ENCODE data around the gene STAT3.
"Not testable (repeated sequence)": the region's sequence is repeated elsewhere in the genome, so short reads cannot be mapped to it uniquely, and the experiment has no call there.

The STAT3 gene

DNA sequence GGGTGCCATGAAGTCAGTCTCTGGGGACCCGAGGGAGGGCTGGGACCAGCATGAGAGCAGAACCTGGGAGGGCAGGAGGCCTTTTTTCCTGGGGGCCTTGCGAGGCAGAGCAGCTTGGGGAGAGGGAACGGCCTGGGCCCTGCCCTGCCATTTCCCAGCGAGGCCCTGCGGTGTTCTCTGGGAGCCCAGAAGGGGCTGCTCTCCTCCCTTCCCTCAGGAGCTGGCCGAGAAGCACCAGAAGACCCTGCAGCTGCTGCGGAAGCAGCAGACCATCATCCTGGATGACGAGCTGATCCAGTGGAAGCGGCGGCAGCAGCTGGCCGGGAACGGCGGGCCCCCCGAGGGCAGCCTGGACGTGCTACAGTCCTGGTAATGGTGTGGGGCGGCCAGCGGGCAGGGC, 88.3 kb downstream of the STAT3 start:
- not testable (repeated sequence) for H3K36me3 ChIP-seq (ENCODE audit: control insufficient read depth, insufficient read depth, low read length); H3K9me3 ChIP-seq (ENCODE audit: control insufficient read depth, insufficient read depth, low read length); H3K27ac ChIP-seq (ENCODE audit: low read length); H3K27me3 ChIP-seq (ENCODE audit: control insufficient read depth, insufficient read depth, low read length); DNase-seq (ENCODE audit: low read depth, low spot score); H3K4me3 ChIP-seq (ENCODE audit: low read length); H3K4me1 ChIP-seq (ENCODE audit: control insufficient read depth, insufficient read depth, low read length)
- WGBS (ENCODE audit: insufficient coverage, insufficient read length), result no CpG with 5 or more reads among the region's 17 CpGs

DNA sequence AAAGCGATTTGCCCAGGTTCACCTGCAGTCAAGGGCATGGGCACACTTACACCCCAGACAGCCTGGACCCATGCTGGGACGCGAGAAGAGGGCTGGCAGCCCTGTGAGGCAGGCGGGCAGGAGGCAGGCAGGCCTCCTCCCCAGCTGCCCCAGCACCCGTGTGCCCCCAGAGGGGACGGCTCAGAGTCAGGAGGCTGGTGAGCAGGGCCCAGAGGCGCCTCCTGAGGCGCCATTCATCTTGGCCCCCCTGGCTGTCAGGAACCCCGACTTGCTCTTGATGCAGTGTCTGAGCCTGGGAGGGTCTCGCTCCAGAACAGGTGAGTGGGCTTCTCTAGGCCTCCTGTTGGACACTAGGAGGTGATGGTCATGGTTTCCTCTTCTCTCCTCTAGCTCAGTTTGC, 88.9 kb downstream of the STAT3 start:
- H3K4me1 ChIP-seq (ENCODE audit: control insufficient read depth, insufficient read depth, low read length), result not testable (repeated sequence)

DNA sequence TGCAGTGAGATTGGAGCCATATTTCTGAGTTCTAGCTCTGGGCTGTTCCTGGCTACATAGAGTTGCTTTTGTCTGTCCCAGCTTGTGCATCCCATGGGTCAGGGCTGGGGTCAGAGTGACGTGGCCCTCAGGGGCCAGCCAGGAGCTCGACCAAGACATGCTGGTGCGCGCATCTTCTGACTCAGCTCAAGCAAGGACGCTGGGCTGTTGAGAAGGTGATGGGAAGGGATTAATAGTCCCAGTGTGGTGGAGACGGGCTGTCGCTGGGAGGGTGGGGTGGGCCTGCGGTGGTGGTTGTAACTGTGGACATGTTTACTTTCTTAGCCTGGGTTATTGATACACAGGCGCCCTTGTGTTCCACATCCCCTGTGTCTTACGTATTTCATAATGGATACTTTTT, 90.5 kb downstream of the STAT3 start:
- WGBS (ENCODE audit: insufficient coverage, insufficient read length), result no CpG with 5 or more reads among the region's 10 CpGs
- not testable (repeated sequence) for H3K4me3 ChIP-seq (ENCODE audit: low read length); H3K27ac ChIP-seq (ENCODE audit: low read length); H3K36me3 ChIP-seq (ENCODE audit: control insufficient read depth, insufficient read depth, low read length); H3K27me3 ChIP-seq (ENCODE audit: control insufficient read depth, insufficient read depth, low read length); H3K9me3 ChIP-seq (ENCODE audit: control insufficient read depth, insufficient read depth, low read length); DNase-seq (ENCODE audit: low read depth, low spot score); H3K4me1 ChIP-seq (ENCODE audit: control insufficient read depth, insufficient read depth, low read length)

More for the DNA sequence above, 88.9 kb downstream of the STAT3 start:
- WGBS (ENCODE audit: insufficient coverage, insufficient read length), result no CpG with 5 or more reads among the region's 10 CpGs
- not testable (repeated sequence) for H3K36me3 ChIP-seq (ENCODE audit: control insufficient read depth, insufficient read depth, low read length); H3K27ac ChIP-seq (ENCODE audit: low read length); H3K4me3 ChIP-seq (ENCODE audit: low read length); H3K27me3 ChIP-seq (ENCODE audit: control insufficient read depth, insufficient read depth, low read length); H3K9me3 ChIP-seq (ENCODE audit: control insufficient read depth, insufficient read depth, low read length); DNase-seq (ENCODE audit: low read depth, low spot score)

DNA sequence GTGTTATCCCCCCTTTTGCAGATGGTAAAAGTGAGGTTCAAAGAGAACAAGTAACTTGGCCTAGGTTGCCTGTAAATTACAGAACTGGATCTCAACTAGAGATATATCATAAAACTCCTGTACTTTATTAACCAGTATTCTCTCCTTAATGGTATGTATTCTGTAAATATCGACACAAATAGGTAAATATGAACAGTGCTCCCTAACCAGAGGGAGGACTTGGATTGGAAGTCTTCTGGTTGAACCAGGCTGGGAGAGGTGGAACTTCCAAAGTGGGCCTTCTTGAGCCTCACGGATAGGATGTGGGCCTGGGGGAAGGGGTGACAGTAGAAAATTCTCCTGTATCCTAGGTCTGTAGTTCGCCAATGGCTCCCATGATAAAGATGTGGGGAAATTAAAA, 92.2 kb downstream of the STAT3 start:
- no peak overlapping the region for H3K27ac ChIP-seq (ENCODE audit: low read length)
- no peak for DNase-seq (ENCODE audit: low read depth, low spot score)
- H3K9me3 ChIP-seq (ENCODE audit: control insufficient read depth, insufficient read depth, low read length), result no peaks in the 10 kb centered on the region
- WGBS (ENCODE audit: insufficient coverage, insufficient read length), result no CpG with 5 or more reads among the region's 3 CpGs
- no peaks in the 10 kb centered on the region for H3K4me1 ChIP-seq (ENCODE audit: control insufficient read depth, insufficient read depth, low read length)
- no peaks in the 10 kb centered on the region for H3K36me3 ChIP-seq (ENCODE audit: control insufficient read depth, insufficient read depth, low read length)
- H3K27me3 ChIP-seq (ENCODE audit: control insufficient read depth, insufficient read depth, low read length), result no peaks in the 10 kb centered on the region
- no peak overlapping the region for H3K4me3 ChIP-seq (ENCODE audit: low read length)

DNA sequence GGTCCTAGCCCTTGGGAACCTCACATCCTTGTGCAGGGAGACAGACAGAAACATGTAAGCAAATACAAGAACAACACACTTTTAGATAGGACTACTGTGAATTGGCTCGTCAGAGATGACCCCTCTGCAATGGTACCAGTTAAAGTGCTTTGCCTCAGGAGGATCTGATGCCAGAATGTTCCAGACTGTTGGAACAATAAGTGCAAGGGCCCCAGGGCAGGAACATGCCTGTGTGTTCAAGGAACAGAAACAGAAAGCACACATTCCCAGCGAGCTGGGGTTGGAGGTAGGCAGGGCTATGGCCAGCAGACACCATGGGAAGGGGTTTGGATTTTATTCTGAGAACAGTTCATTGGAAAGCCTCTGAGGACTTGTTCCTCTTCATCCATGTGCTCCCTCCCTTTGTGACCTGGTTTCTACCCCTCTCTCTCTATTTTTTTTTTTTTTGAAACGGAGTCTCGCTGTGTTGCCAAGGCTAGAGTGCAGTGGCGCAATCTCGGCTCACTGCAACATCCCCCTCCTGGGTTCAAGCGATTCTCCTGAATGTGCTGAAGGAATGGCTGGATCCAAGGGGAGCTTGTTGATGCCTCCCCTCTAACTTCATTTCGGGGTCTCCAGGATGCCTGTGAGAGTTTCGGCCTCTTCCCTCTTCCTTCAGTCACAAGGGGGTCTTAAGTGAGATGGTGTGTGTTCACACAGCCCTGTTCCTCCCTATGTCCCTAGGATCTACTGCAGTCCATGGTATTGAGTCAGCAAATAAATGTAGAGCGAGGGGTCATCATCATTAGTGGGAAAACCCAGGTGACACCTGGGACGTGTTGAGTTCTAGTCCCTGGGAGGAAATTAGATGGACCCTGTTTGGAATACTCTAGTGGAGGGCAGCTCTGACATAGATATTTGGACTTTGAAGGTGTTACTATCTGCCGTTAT, 93.5 kb downstream of the STAT3 start:
- H3K27me3 ChIP-seq (ENCODE audit: control insufficient read depth, insufficient read depth, low read length), result no peaks in the 10 kb centered on the region
- no peaks in the 10 kb centered on the region for H3K36me3 ChIP-seq (ENCODE audit: control insufficient read depth, insufficient read depth, low read length)
- no CpG with 5 or more reads among the region's 12 CpGs for WGBS (ENCODE audit: insufficient coverage, insufficient read length)
- H3K9me3 ChIP-seq (ENCODE audit: control insufficient read depth, insufficient read depth, low read length), result no peaks in the 10 kb centered on the region
- H3K4me1 ChIP-seq (ENCODE audit: control insufficient read depth, insufficient read depth, low read length), result no peaks in the 10 kb centered on the region
- no peak for DNase-seq (ENCODE audit: low read depth, low spot score)
- H3K4me3 ChIP-seq (ENCODE audit: low read length), result no peak overlapping the region
- H3K27ac ChIP-seq (ENCODE audit: low read length), result no peak overlapping the region

DNA sequence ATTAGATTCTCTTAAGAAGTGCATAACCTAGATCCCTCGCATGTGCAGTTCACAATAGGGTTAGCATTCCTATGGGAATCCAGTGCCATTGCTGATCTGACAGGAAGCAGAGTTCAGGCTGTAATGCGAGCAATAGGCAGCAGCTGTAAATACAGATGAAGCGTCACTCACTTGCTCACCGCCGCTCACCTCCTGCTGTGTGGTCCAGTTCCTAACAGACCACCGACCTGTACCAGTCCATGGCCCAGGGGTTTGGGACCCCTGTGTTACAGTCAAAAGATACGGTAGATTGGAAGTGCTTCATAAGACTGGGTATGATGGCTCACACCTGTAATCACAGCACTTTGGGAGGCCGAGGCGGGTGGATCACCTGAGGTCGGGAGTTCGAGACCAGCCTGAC, 97.1 kb downstream of the STAT3 start:
- Histone ChIP-seq H3K27me3 (ENCODE audit: control insufficient read depth, insufficient read depth, low read length) (peaks cover 3% of the 10 kb centered on the region; the same call in 1 of the 2 replicates), H3K9me3 (ENCODE audit: control insufficient read depth, insufficient read depth, low read length) (no peaks in the 10 kb centered on the region), H3K36me3 (ENCODE audit: control insufficient read depth, insufficient read depth, low read length) (no peaks in the 10 kb centered on the region), H3K27ac (ENCODE audit: low read length) (no peak overlapping the region), H3K4me3 (ENCODE audit: low read length) (no peak overlapping the region), H3K4me1 (ENCODE audit: control insufficient read depth, insufficient read depth, low read length) (0 out of 2 replicates have a peak, but pooled peaks cover 3% of the 10 kb centered on the region)
- DNase-seq (ENCODE audit: low read depth, low spot score), result no peak
- no CpG with 5 or more reads among the region's 11 CpGs for WGBS (ENCODE audit: insufficient coverage, insufficient read length)

GRCh38 chr17:42290577-42290976, 97.7 kb downstream of the STAT3 start:
- H3K4me3 ChIP-seq (ENCODE audit: low read length), result no peak overlapping the region

GRCh38 chr17:42289611-42290181, 98.5 kb downstream of the STAT3 start:
- Histone ChIP-seq H3K27me3 (ENCODE audit: control insufficient read depth, insufficient read depth, low read length) (peaks cover 3% of the 10 kb centered on the region; the same call in 1 of the 2 replicates), H3K4me1 (ENCODE audit: control insufficient read depth, insufficient read depth, low read length) (0 out of 2 replicates have a peak, but pooled peaks cover 3% of the 10 kb centered on the region), H3K4me3 (ENCODE audit: low read length) (no peak overlapping the region), H3K27ac (ENCODE audit: low read length) (no peak overlapping the region), H3K9me3 (ENCODE audit: control insufficient read depth, insufficient read depth, low read length) (no peaks in the 10 kb centered on the region), H3K36me3 (ENCODE audit: control insufficient read depth, insufficient read depth, low read length) (no peaks in the 10 kb centered on the region)
- DNase-seq (ENCODE audit: low read depth, low spot score), result no peak
- WGBS (ENCODE audit: insufficient coverage, insufficient read length), result no CpG with 5 or more reads among the region's 9 CpGs

More at GRCh38 chr17:42290577-42290976, 97.7 kb downstream of the STAT3 start:
- H3K9me3 ChIP-seq (ENCODE audit: control insufficient read depth, insufficient read depth, low read length), result no peaks in the 10 kb centered on the region
- no peak overlapping the region for H3K27ac ChIP-seq (ENCODE audit: low read length)
- DNase-seq (ENCODE audit: low read depth, low spot score), result no peak
- WGBS (ENCODE audit: insufficient coverage, insufficient read length), result no CpG with 5 or more reads among the region's 5 CpGs
- H3K27me3 ChIP-seq (ENCODE audit: control insufficient read depth, insufficient read depth, low read length), result peaks cover 3% of the 10 kb centered on the region; the same call in 1 of the 2 replicates
- H3K36me3 ChIP-seq (ENCODE audit: control insufficient read depth, insufficient read depth, low read length), result no peaks in the 10 kb centered on the region
- 0 out of 2 replicates have a peak, but pooled peaks cover 3% of the 10 kb centered on the region for H3K4me1 ChIP-seq (ENCODE audit: control insufficient read depth, insufficient read depth, low read length)

DNA sequence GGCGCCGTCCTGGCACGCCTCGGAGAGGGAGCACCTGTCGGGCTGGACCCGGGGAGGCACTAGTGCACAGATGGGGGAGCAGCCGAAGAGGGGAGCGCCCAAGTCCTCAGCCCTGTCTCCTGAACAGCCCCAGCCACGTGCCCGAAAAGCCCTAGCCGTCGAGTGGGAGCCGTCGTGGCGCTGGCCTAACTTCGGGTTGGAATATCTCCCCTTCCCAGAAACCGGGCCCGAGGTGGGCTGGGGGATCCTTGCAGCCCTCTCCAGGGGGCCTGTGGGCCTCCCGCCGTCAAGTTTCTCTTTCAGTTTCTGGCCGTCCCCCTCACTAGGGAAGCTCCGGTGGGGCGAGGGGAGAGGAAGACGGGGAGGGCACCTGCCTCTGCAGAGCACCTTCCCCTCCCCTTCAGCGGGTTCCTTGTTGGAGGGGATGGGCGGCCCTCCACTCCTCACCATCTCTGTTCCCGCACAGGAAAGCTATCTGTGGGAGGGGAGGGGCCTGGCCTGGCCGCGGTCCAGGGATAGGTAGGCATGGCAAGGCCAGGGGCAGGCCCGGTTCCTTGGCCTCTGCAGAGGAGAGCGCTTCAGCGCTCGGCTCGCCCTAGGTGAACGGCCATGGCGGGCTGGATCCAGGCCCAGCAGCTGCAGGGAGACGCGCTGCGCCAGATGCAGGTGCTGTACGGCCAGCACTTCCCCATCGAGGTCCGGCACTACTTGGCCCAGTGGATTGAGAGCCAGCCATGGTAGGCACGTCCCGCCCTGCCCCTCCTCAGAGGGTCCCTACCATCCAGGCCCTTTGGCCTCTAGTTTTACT, 99.2 kb downstream of the STAT3 start:
- Histone ChIP-seq H3K4me3 (ENCODE audit: low read length) (peak overlapping the region; percentile 29; the same call in 1 of the 2 replicates), H3K36me3 (ENCODE audit: control insufficient read depth, insufficient read depth, low read length) (no peaks in the 10 kb centered on the region), H3K27me3 (ENCODE audit: control insufficient read depth, insufficient read depth, low read length) (peaks cover 3% of the 10 kb centered on the region; the same call in 1 of the 2 replicates), H3K9me3 (ENCODE audit: control insufficient read depth, insufficient read depth, low read length) (no peaks in the 10 kb centered on the region), H3K27ac (ENCODE audit: low read length) (no peak overlapping the region), H3K4me1 (ENCODE audit: control insufficient read depth, insufficient read depth, low read length) (0 out of 2 replicates have a peak, but pooled peaks cover 3% of the 10 kb centered on the region)
- no peak for DNase-seq (ENCODE audit: low read depth, low spot score)
- no CpG with 5 or more reads among the region's 44 CpGs for WGBS (ENCODE audit: insufficient coverage, insufficient read length)

Data from iPS DF 6.9 (cell line).